Esophagus muscularis mucosa (tissue), 4 donors: ENCODE results near the gene MPP2. TPM values are rescaled to one million over a fixed set of nuclear protein-coding genes. Genes with fewer than 3 reads are reported as not detected.

ENCODE experiments used
- DNase-seq: peaks from one replicate; pipeline ENCODE4 v3.0.0-alpha.2; 2017; ENCODE audit errors: extremely low spot score
- H3K27ac ChIP-seq, 4 donors: fragments of 200-600 bp; sonication (generic); replicated peaks in 1 of 4; 1 replicate in 3 of 4; 2 replicates in 1 of 4; pipeline ENCODE4 v1.5.1; 2016 to 2019; ENCODE audit warnings: mild to moderate bottlenecking in 1 of 4
- H3K27me3 ChIP-seq, 4 donors: fragments of 200-600 bp; sonication (generic); one replicate each; pipeline versions ENCODE4 v1.5.1 to v1.6.0; 2016 to 2019
- H3K36me3 ChIP-seq, 4 donors: fragments of 200-600 bp; sonication (generic); one replicate each; pipeline ENCODE4 v1.5.1; 2016 to 2019
- H3K4me1 ChIP-seq, 4 donors: fragments of 200-600 bp; sonication (generic); one replicate each; pipeline ENCODE4 v1.5.1; 2016 to 2019
- H3K4me3 ChIP-seq, 4 donors: fragments of 200-600 bp; sonication (generic); 1 replicate in 2 of 4; 2 replicates in 2 of 4; pipeline ENCODE4 v1.5.1; 2016 to 2019; ENCODE audit warnings: mild to moderate bottlenecking in 4 of 4, moderate library complexity in 1 of 4
- H3K9me3 ChIP-seq, 4 donors: fragments of 200-600 bp; sonication (generic); 1 replicate in 3 of 4; 2 replicates in 1 of 4; pipeline ENCODE4 v1.5.1; 2016 to 2019
- EP300 ChIP-seq: sonication (generic); formaldehyde crosslinking; IDR thresholded peaks from one replicate; pipeline ENCODE4 v1.6.1; 2017; ENCODE audit warnings: antibody characterized with exemption
- POLR2A ChIP-seq: fragments of 450-650 bp; IDR thresholded peaks from one replicate; pipeline ENCODE4 v1.6.1; 2017; ENCODE audit warnings: antibody characterized with exemption, moderate library complexity, mild to moderate bottlenecking, low read depth
- POLR2AphosphoS5 ChIP-seq, 2 donors: sonication (generic); formaldehyde crosslinking; IDR thresholded peaks; one replicate each; pipeline ENCODE4 v1.6.1; 2017; ENCODE audit warnings: antibody characterized with exemption in 2 of 2
- WGBS: methylation state at CpG from one replicate; pipeline ENCODE4 v1.1.5; 2018; 5-methylcytosine and 5-hydroxymethylcytosine counted together
- intact Hi-C: fragments of 100-400 bp; cut with DNase I; formaldehyde crosslinking; loops from one replicate; pipeline ENCODE4 v1.15.1; 2023
- total RNA-seq, 4 donors: library from RNA; depleted of rRNA; stranded (reverse); fragments of >200 nt; gene quantifications; one replicate each; pipeline versions ENCODE4 v1.1.0 to v1.2.1, GENCODE V29; 2016
- TF ChIP-seq, protein P1 (sequence below), 3 experiments: fragments of 200-600 bp in 2 of 3; fragments of 450-650 bp in 1 of 3; sonication (generic) in 2 of 3; IDR thresholded peaks; one replicate each; pipeline ENCODE4 v1.5.1; 2017 to 2019; ENCODE audit warnings: antibody characterized with exemption in 3 of 3, mild to moderate bottlenecking in 2 of 3, moderate library complexity in 1 of 3

Gene MPP2
- total RNA-seq, 4 donors from 2014 or later: 13.3 to 15.9 (median 15.6) TPM

GRCh38 chr17:43839670-43840108, 67.6 kb downstream of the MPP2 start:
- no peak for TF ChIP-seq POLR2A
- TF ChIP-seq EP300: no peak
- TF ChIP-seq, protein P1, sequence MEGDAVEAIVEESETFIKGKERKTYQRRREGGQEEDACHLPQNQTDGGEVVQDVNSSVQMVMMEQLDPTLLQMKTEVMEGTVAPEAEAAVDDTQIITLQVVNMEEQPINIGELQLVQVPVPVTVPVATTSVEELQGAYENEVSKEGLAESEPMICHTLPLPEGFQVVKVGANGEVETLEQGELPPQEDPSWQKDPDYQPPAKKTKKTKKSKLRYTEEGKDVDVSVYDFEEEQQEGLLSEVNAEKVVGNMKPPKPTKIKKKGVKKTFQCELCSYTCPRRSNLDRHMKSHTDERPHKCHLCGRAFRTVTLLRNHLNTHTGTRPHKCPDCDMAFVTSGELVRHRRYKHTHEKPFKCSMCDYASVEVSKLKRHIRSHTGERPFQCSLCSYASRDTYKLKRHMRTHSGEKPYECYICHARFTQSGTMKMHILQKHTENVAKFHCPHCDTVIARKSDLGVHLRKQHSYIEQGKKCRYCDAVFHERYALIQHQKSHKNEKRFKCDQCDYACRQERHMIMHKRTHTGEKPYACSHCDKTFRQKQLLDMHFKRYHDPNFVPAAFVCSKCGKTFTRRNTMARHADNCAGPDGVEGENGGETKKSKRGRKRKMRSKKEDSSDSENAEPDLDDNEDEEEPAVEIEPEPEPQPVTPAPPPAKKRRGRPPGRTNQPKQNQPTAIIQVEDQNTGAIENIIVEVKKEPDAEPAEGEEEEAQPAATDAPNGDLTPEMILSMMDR (IDR thresholded peaks at IDR 0.05): no peak
- TF ChIP-seq POLR2AphosphoS5 (IDR thresholded peaks at IDR 0.05): no peak
- Histone ChIP-seq H3K9me3 (no peaks in the 10 kb centered on the region), H3K27me3 (no peaks in the 10 kb centered on the region), H3K4me1 (peaks cover 0 to 30% (median 24%) of the 10 kb centered on the region in 4 donors), H3K36me3 (no peaks in the 10 kb centered on the region), H3K27ac (no peak overlapping the region), H3K4me3 (no peak overlapping the region)
- intact Hi-C loops: no loop called here
- WGBS: 43% methylated on average over 7 of the region's 7 CpGs
- no peak for DNase-seq

GRCh38 chr17:43834106-43834505, 73.2 kb downstream of the MPP2 start:
- Histone ChIP-seq H3K36me3 (peaks cover 0 to 25% (median 14%) of the 10 kb centered on the region in 4 donors), H3K4me3 (peak overlapping the region in 1 of 4 donors; percentile 96), H3K4me1 (peaks cover 20 to 28% (median 23%) of the 10 kb centered on the region in 4 donors), H3K9me3 (no peaks in the 10 kb centered on the region), H3K27me3 (no peaks in the 10 kb centered on the region), H3K27ac (peak overlapping the region in 1 of 4 donors; percentile 2)
- intact Hi-C loops: loop anchor here (5.0 kb wide), 1 partner anchor 52 kb away; the partner anchor contains the start of gene CFAP97D1
- WGBS: 63% methylated on average over 2 of the region's 2 CpGs
- DNase-seq: no peak
- TF ChIP-seq POLR2A (no peak), POLR2AphosphoS5 (IDR thresholded peaks at IDR 0.05) (no peak), EP300 (no peak)
- TF ChIP-seq, protein P1 (IDR thresholded peaks at IDR 0.05): no peak

DNA sequence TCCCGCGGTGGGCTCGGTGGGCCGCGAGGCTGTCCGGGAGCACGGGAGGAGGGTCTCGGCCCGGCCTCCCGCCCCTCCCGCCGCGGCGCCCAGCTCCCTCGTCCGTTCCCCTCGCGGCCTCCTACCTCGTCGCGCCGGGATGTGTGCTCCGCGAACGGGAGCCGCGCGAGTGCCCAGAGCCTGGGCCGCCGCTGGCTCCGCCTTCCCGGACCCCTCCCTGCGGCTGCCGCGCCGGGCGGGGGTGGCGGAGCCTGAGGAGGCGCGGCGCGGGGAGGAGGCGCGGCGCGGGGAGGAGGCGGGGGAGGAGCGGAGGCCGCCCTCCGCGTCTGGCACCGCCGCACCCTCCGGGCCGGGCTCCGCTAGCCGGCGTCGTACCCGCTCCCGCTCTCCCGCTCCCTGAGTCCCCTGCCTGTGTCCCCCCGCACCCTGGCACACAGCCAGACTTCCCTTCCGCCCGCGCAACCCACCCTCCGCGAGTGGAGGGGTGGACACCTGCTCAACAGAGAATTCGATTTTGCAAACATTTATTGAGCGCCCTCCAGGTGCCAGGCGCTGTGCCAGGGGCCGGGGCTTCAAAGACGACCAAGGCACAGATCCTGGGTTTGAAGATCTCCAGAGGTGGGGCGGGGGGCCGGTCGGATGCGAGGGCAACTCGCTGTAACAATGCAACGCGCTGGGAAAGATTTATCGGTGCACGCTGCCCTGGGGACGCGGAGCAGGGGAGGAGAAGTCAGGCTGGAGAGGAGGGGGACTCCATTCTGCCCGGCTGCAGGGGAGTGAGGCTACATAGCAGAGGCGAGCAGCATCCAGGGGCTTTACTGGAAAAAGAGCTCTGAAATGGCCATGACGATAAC, 74.1 kb downstream of the MPP2 start, which contains the start of gene MPP3:
MPP3 (minus strand) TSS at position 171 of the 854 bp plus-strand sequence. CDS start 1,240 bp downstream, outside the sequence.
- Histone ChIP-seq H3K9me3 (no peaks in the 10 kb centered on the region), H3K27me3 (no peaks in the 10 kb centered on the region), H3K4me3 (peak within 1 kb of the TSS; percentile 74 to 96 (median 90)), H3K27ac (peak within 1 kb of the TSS; percentile 73 to 81 (median 78)), H3K4me1 (peaks cover 20 to 28% (median 24%) of the 10 kb centered on the region in 4 donors), H3K36me3 (peaks cover 0 to 34% (median 22%) of the 10 kb centered on the region in 4 donors)
- TF ChIP-seq POLR2AphosphoS5 (IDR thresholded peaks at IDR 0.05) (peak; percentile 31 to 78), POLR2A (no peak), EP300 (no peak)
- TF ChIP-seq, protein P1 (IDR thresholded peaks at IDR 0.05): no peak
- intact Hi-C loops: loop anchor here (5.0 kb wide), 1 partner anchor 51 kb away; the partner anchor contains the start of gene CFAP97D1
- DNase-seq: no peak
- WGBS: 10% methylated on average over 10 of the region's 87 CpGs

DNA sequence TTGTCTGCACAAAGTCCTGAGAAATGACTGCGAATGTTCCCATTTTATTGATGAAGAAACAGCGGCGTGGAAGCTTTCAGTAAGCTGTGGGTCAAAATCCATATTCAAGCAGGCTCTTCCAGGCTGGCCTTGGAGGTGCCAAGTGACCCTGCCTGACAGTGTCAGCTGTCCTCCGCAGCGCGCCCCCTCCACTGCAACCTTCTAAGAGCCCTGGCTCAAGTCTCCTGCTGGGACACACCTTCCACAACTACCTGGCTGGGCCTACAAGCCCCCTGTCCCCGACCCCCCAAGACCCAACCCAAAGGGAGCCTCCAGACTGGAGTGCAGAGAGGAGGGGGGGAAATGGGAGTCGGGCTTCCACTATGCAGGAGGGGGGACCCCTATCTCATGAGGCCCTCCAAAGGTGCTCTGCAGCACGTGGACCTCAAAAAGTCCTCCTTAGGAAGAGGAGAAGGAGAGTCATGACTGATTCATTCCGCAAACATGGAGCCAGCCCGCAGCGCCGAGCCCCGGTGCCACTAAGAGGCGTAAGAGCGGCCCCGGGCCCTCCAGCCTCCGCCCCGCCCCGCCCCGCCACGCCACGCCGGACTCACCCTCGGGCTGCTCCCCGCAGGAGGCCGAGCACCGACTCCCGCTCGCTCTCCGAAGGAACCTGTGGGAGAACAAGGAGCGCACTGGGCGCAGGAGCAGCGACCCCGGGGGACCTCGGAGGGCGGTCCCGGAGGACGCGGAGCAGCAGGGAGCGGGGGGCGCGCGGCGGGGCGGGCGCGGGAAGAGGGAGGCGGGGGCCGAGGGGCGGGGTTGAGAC, 75.0 kb downstream of the MPP2 start:
- no peak for DNase-seq
- peak overlapping the region; percentile 74 to 96 (median 90) for H3K4me3 ChIP-seq
- intact Hi-C loops: loop anchor here (5.0 kb wide), 1 partner anchor 50 kb away; the partner anchor contains the start of gene CFAP97D1
- H3K27me3 ChIP-seq: no peaks in the 10 kb centered on the region
- H3K27ac ChIP-seq: peak overlapping the region; percentile 73 to 81 (median 78)
- 50% methylated on average over 5 of the region's 51 CpGs for WGBS
- TF ChIP-seq POLR2A (no peak), POLR2AphosphoS5 (IDR thresholded peaks at IDR 0.05) (no peak), EP300 (no peak)
- TF ChIP-seq, protein P1 (IDR thresholded peaks at IDR 0.05): no peak
- peaks cover 0 to 42% (median 29%) of the 10 kb centered on the region in 4 donors for H3K36me3 ChIP-seq
- H3K4me1 ChIP-seq: peaks cover 20 to 28% (median 24%) of the 10 kb centered on the region in 4 donors
- no peaks in the 10 kb centered on the region for H3K9me3 ChIP-seq
